ENCODE results near the gene CFAP20DC. TPM values are rescaled to one million over a fixed set of nuclear protein-coding genes. Genes with fewer than 3 reads are reported as not detected.
"Not testable (repeated sequence)": the region's sequence is repeated elsewhere in the genome, so short reads cannot be mapped to it uniquely, and the experiment has no call there.

Gene CFAP20DC
- total RNA-seq, 1 donor from 2014 or later: not detected

DNA sequence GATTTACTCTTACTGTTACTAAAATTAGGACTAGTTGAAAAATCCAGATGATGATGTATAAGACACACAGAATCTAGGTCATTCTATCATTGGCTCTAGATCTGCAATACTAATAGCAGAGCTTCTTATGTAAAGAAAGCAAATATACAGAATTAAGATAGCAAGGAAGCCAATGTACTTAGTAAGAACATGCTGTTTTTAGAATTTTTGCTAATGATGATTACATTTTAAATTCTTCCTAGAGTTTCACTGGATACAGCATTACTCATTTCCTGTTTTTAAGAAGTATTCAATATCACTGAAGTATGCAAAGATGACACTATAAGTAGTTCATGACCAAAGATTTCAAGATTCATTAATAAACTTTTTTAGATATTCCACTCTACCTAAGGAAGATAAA lies 60.7 kb downstream of the CFAP20DC start:
- Histone ChIP-seq H3K27me3 (ENCODE audit: low read depth) (peaks cover 3% of the 10 kb centered on the region), H3K9me3 (replicated peaks) (peaks cover 17% of the 10 kb centered on the region), H3K36me3 (no peaks in the 10 kb centered on the region), H3K27ac (replicated peaks) (no peak overlapping the region), H3K4me3 (no peak overlapping the region), H3K4me1 (no peaks in the 10 kb centered on the region)
- no peak for DNase-seq
- intact Hi-C loops (cut with micrococcal nuclease): no loop called here
- TF ChIP-seq, protein P1, sequence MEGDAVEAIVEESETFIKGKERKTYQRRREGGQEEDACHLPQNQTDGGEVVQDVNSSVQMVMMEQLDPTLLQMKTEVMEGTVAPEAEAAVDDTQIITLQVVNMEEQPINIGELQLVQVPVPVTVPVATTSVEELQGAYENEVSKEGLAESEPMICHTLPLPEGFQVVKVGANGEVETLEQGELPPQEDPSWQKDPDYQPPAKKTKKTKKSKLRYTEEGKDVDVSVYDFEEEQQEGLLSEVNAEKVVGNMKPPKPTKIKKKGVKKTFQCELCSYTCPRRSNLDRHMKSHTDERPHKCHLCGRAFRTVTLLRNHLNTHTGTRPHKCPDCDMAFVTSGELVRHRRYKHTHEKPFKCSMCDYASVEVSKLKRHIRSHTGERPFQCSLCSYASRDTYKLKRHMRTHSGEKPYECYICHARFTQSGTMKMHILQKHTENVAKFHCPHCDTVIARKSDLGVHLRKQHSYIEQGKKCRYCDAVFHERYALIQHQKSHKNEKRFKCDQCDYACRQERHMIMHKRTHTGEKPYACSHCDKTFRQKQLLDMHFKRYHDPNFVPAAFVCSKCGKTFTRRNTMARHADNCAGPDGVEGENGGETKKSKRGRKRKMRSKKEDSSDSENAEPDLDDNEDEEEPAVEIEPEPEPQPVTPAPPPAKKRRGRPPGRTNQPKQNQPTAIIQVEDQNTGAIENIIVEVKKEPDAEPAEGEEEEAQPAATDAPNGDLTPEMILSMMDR (IDR thresholded peaks at IDR 0.05; ENCODE audit: borderline replicate concordance): no peak

DNA sequence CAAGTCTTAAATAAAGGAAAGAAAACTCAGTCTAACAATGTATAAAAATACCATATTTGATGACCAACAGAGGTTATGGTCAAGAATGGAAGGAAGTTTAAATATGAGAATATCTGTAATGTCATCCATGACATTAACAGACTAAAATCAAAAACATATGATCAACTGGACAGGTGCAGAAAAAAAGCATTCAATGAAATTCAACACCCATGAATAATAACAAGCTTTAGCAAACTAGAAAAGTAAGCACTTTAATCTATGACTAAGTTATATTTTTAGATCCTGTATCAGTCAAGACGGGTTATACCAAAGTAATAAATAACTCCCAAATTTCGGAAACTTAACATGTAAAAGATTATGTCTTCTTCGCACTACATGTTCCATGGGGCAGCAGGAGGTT lies 61.8 kb downstream of the CFAP20DC start:
- Histone ChIP-seq H3K4me1 (no peaks in the 10 kb centered on the region), H3K9me3 (replicated peaks) (peaks cover 17% of the 10 kb centered on the region), H3K4me3 (no peak overlapping the region), H3K36me3 (no peaks in the 10 kb centered on the region), H3K27me3 (ENCODE audit: low read depth) (peaks cover 3% of the 10 kb centered on the region), H3K27ac (replicated peaks) (no peak overlapping the region)
- TF ChIP-seq, protein P1 (IDR thresholded peaks at IDR 0.05; ENCODE audit: borderline replicate concordance): no peak
- no peak for DNase-seq
- intact Hi-C loops (cut with micrococcal nuclease): no loop called here

DNA sequence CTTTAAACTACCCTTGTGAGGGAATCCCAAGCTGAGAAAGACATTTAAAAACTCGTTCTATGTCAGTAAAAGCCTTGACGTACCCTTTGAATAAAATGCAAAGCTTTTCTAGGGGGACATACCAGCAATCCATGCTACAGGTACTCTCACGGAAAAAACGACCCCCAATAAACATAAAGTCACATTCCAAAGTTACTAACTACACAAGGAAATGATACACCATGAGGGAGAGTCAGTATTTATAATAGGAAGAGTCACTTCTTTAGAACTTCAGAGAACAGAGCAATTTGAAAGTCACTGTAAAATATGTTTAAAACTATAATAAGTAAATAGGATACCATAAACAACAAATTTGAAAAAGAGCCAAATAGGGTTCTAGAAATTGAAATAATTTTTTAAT lies 63.2 kb downstream of the CFAP20DC start:
- Histone ChIP-seq H3K27ac (replicated peaks) (no peak overlapping the region), H3K4me3 (no peak overlapping the region), H3K9me3 (replicated peaks) (peaks cover 21% of the 10 kb centered on the region), H3K4me1 (no peaks in the 10 kb centered on the region), H3K27me3 (ENCODE audit: low read depth) (peaks cover 3% of the 10 kb centered on the region), H3K36me3 (no peaks in the 10 kb centered on the region)
- intact Hi-C loops (cut with micrococcal nuclease): no loop called here
- DNase-seq: no peak
- TF ChIP-seq, protein P1 (IDR thresholded peaks at IDR 0.05; ENCODE audit: borderline replicate concordance): no peak

DNA sequence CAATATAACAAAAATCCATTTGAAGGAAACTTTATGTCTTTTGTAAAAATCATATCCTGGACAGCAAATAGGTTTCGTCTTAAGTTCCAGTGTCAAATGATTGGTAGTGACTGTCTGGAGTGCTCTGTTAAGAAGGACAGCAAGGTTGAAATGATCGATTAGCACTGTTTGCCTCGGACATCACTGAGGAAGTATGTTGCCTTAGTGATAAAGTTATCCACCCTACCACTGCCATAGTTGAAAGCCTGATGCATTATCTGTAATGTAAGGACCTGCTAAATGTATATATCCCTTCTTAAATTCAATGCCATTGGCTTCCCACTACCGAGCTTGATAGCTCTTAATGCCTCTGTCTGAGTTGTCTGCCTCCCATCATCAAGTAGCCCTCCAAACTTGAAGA lies 70.0 kb downstream of the CFAP20DC start:
- H3K27ac ChIP-seq (replicated peaks): no peak overlapping the region
- intact Hi-C loops (cut with micrococcal nuclease): no loop called here
- no peak overlapping the region for H3K4me3 ChIP-seq
- H3K4me1 ChIP-seq: no peaks in the 10 kb centered on the region
- H3K36me3 ChIP-seq: no peaks in the 10 kb centered on the region
- no peak for DNase-seq
- H3K9me3 ChIP-seq (replicated peaks): peaks cover 4% of the 10 kb centered on the region
- no peaks in the 10 kb centered on the region for H3K27me3 ChIP-seq (ENCODE audit: low read depth)
- TF ChIP-seq, protein P1 (IDR thresholded peaks at IDR 0.05; ENCODE audit: borderline replicate concordance): no peak

DNA sequence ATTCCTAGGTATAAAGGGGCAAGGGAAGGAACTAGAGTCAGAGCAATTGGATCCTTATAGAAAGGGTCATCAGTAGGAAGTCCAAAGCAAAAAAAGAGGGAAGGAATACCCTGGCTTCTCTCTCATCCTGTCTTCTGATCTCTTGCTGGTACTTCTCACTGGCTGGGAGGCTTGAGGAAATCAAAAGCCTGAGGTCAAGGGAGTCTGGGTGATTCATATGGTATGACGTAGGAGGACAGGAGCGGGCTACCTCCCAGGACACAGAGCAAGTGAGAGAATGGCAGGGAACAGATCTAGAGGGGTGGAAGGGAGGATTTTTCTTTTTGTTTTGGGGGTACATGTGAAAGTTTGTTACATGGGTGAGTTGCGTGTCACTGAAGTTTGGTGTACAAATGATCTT lies 76.0 kb downstream of the CFAP20DC start:
- H3K9me3 ChIP-seq (replicated peaks): no peaks in the 10 kb centered on the region
- H3K27me3 ChIP-seq (ENCODE audit: low read depth): peaks cover 12% of the 10 kb centered on the region
- H3K27ac ChIP-seq (replicated peaks): no peak overlapping the region
- DNase-seq: no peak
- no peaks in the 10 kb centered on the region for H3K4me1 ChIP-seq
- no peak overlapping the region for H3K4me3 ChIP-seq
- intact Hi-C loops (cut with micrococcal nuclease): no loop called here
- no peaks in the 10 kb centered on the region for H3K36me3 ChIP-seq
- TF ChIP-seq, protein P1 (IDR thresholded peaks at IDR 0.05; ENCODE audit: borderline replicate concordance): no peak

DNA sequence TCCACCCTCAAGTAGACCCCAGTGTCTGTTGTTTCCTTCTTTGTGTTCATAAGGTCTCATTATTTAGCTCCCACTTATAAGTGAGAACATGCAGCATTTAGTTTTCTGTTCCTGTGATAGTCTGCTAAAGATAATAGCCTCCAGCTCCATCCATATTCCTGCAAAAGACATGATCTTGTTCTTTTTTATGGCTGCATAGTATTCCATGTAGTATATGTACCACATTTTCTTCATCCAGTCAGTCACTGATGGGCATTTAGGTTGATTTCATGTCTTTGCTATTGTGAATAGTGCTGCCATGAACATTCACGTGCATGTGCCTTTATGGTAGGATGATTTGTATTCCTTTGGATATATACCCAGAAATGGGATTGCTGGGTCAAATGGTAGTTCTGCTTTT lies 82.0 kb downstream of the CFAP20DC start:
- H3K4me3 ChIP-seq; intact Hi-C loops (cut with micrococcal nuclease); H3K9me3 ChIP-seq (replicated peaks); H3K36me3 ChIP-seq; H3K27ac ChIP-seq (replicated peaks); H3K27me3 ChIP-seq (ENCODE audit: low read depth); H3K4me1 ChIP-seq; DNase-seq: not testable (repeated sequence)
